Ishikawa (cell line): ENCODE results near the gene MGAT5B.

Source experiments
- CEBPB ChIP-seq: IDR thresholded peaks from 2 replicates; pipeline ENCODE4 v1.6.1; 2012
- CREB1 ChIP-seq: IDR thresholded peaks from 2 replicates; pipeline ENCODE4 v1.6.1; 2012; ENCODE audit warnings: low read depth
- EGR1 ChIP-seq: IDR thresholded peaks from 2 replicates; pipeline ENCODE4 v1.6.1; 2012
- EP300 ChIP-seq: IDR thresholded peaks from 2 replicates; pipeline ENCODE4 v1.6.1; 2012; ENCODE audit warnings: borderline replicate concordance
- FOXM1 ChIP-seq: IDR thresholded peaks from 2 replicates; pipeline ENCODE4 v1.6.1; 2012; ENCODE audit warnings: low read depth, borderline replicate concordance
- MAX ChIP-seq: IDR thresholded peaks from 2 replicates; pipeline ENCODE4 v1.6.1; 2012
- NFIC ChIP-seq: IDR thresholded peaks from 2 replicates; pipeline ENCODE4 v1.6.1; 2012
- RAD21 ChIP-seq: IDR thresholded peaks from 2 replicates; pipeline ENCODE4 v1.6.1; 2012; ENCODE audit warnings: low read depth
- REST ChIP-seq: IDR thresholded peaks from 2 replicates; pipeline ENCODE4 v1.6.1; 2012; ENCODE audit warnings: low read depth, mild to moderate bottlenecking
- TAF1 ChIP-seq: IDR thresholded peaks from 2 replicates; pipeline ENCODE4 v1.6.1; 2012; ENCODE audit warnings: low read depth, mild to moderate bottlenecking
- TCF12 ChIP-seq: IDR thresholded peaks from 2 replicates; pipeline ENCODE4 v1.6.1; 2012; ENCODE audit warnings: low read depth
- TEAD4 ChIP-seq: IDR thresholded peaks from 2 replicates; pipeline ENCODE4 v1.6.1; 2012
- USF1 ChIP-seq: IDR thresholded peaks from 2 replicates; pipeline ENCODE4 v1.6.1; 2012
- YY1 ChIP-seq: IDR thresholded peaks from 2 replicates; pipeline ENCODE4 v1.6.1; 2012; ENCODE audit warnings: low read depth
- ZBTB7A ChIP-seq: IDR thresholded peaks from 2 replicates; pipeline ENCODE4 v1.6.1; 2012; ENCODE audit warnings: low read depth

The MGAT5B gene

GRCh38 chr17:76873856-76874255 is 5.7 kb downstream of the MGAT5B start:
- TF ChIP-seq USF1 (no peak), TAF1 (no peak), FOXM1 (no peak), ZBTB7A (no peak), RAD21 (no peak), NFIC (no peak), REST (no peak), EGR1 (no peak)

GRCh38 chr17:76877437-76877836 is 9.2 kb downstream of the MGAT5B start:
- TF ChIP-seq EGR1: no peak
- TF ChIP-seq CREB1: no peak
- TF ChIP-seq ZBTB7A: no peak
- TF ChIP-seq USF1: no peak
- no peak for TF ChIP-seq FOXM1
- no peak for TF ChIP-seq TAF1
- TF ChIP-seq EP300: no peak
- no peak for TF ChIP-seq NFIC
- TF ChIP-seq RAD21: no peak
- TF ChIP-seq YY1: no peak

- TF ChIP-seq EGR1 (no peak), CEBPB (no peak), TCF12 (no peak), CREB1 (no peak), MAX (no peak), REST (no peak), ZBTB7A (no peak), TEAD4 (no peak), TAF1 (no peak), NFIC (no peak), YY1 (no peak), FOXM1 (no peak), EP300 (no peak), RAD21 (no peak)
These were observed 10.4 kb downstream of the MGAT5B start for GRCh38 chr17:76878568-76878967.

- TF ChIP-seq EGR1: no peak
- no peak for TF ChIP-seq TAF1
- TF ChIP-seq EP300: no peak
- TF ChIP-seq FOXM1: no peak
- TF ChIP-seq TEAD4: no peak
- TF ChIP-seq USF1: no peak
These were observed 11.1 kb downstream of the MGAT5B start for GRCh38 chr17:76879254-76879653.

- TF ChIP-seq RAD21 (no peak), ZBTB7A (no peak), TAF1 (no peak), CREB1 (no peak), CEBPB (no peak), TCF12 (no peak), NFIC (no peak), EP300 (no peak), MAX (no peak), YY1 (no peak), REST (no peak), EGR1 (no peak), TEAD4 (no peak), FOXM1 (no peak), USF1 (no peak)
These were observed 11.5 kb downstream of the MGAT5B start for GRCh38 chr17:76879691-76880090.
